Measurements from ENCODE around the gene FAM107B. TPM values are rescaled to one million over a fixed set of nuclear protein-coding genes. Genes with fewer than 3 reads are reported as not detected.

Gene FAM107B
- total and polyA plus RNA-seq, 2 of the 8 experiments (the other 6 are each of a cell fraction or from before 2014, with no cell fraction given), result 7.5 to 28.1 TPM

GRCh38 chr10:14774797-14775196 lies at the start of gene FAM107B (continued):
- TF ChIP-seq JUN (IDR thresholded peaks at IDR 0.05; ENCODE audit: low read depth, low read length) (no peak), RNF2 (IDR thresholded peaks at IDR 0.05; ENCODE audit: borderline replicate concordance, low read depth, low read length, missing control alignments, poor library complexity, severe bottlenecking) (no peak), KDM5A (IDR thresholded peaks at IDR 0.05; ENCODE audit: low read length) (no peak), BACH1 (IDR thresholded peaks at IDR 0.05; ENCODE audit: low read length) (no peak), CHD2 (IDR thresholded peaks at IDR 0.05; ENCODE audit: low read length) (no peak)

Measured in H1 (cell line).